ENCODE measurements around the gene EXOC3L2.

GRCh38 chr19:45218426-45218825 lies 26.8 kb downstream of the EXOC3L2 start:
- TF ChIP-seq CTCF (conservative IDR thresholded peaks at IDR 0.05; ENCODE audit: low read depth, low read length) (no peak), EZH2 (IDR thresholded peaks at IDR 0.05; ENCODE audit: borderline replicate concordance, low read depth, low read length, poor library complexity, severe bottlenecking) (no peak)

All from A673 (cell line).